Astrocyte of the cerebellum (primary cell): Measurements from ENCODE around the gene ZMYM4.

ENCODE experiments used
- DNase-seq: peaks from one replicate; pipeline ENCODE4 v3.0.0-alpha.2; 2011; ENCODE audit warnings: low read depth
- H3K4me3 ChIP-seq: 2 replicates; pipeline ENCODE4 v1.5.1; 2011; ENCODE audit warnings: mild to moderate bottlenecking, low read depth, low read length, moderate library complexity
- in situ Hi-C: cut with HindIII; loops from 2 replicates; pipeline ENCODE4 v1.10.0; 2017; ENCODE audit warnings: low sequenced_read_pairs
- TF ChIP-seq, protein P1 (sequence below): IDR thresholded peaks from 2 replicates; pipeline ENCODE4 v1.5.1; 2012; ENCODE audit warnings: low read length, low read depth, moderate library complexity, mild to moderate bottlenecking; ENCODE audit errors: missing control alignments

ZMYM4 gene

DNA sequence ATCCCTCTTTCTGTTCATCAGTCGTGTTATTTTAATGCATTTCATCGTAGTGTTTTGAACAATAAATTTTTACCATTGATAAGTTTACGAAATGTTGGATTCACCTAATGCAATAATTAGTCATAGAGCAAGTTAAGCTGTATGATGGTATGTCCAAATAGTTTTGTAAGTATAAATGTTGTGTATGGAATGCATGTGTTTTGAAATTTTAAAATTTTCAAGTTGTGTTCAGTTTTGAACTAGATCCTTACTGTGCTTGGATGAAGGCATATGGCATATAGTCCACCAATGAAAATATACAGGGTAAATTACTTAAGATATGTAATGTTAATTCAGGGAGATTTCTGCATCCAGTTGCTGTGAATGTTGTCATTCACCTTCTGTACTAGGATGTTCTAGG is 2.3 kb downstream of the ZMYM4 start:
- no peak for DNase-seq
- in situ Hi-C loops, result loop anchor here (5.0 kb wide), 1 partner anchor 89 kb away; no protein-coding TSS in a partner anchor
- H3K4me3 ChIP-seq, result no peak overlapping the region
- TF ChIP-seq, protein P1, sequence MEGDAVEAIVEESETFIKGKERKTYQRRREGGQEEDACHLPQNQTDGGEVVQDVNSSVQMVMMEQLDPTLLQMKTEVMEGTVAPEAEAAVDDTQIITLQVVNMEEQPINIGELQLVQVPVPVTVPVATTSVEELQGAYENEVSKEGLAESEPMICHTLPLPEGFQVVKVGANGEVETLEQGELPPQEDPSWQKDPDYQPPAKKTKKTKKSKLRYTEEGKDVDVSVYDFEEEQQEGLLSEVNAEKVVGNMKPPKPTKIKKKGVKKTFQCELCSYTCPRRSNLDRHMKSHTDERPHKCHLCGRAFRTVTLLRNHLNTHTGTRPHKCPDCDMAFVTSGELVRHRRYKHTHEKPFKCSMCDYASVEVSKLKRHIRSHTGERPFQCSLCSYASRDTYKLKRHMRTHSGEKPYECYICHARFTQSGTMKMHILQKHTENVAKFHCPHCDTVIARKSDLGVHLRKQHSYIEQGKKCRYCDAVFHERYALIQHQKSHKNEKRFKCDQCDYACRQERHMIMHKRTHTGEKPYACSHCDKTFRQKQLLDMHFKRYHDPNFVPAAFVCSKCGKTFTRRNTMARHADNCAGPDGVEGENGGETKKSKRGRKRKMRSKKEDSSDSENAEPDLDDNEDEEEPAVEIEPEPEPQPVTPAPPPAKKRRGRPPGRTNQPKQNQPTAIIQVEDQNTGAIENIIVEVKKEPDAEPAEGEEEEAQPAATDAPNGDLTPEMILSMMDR, result no peak

DNA sequence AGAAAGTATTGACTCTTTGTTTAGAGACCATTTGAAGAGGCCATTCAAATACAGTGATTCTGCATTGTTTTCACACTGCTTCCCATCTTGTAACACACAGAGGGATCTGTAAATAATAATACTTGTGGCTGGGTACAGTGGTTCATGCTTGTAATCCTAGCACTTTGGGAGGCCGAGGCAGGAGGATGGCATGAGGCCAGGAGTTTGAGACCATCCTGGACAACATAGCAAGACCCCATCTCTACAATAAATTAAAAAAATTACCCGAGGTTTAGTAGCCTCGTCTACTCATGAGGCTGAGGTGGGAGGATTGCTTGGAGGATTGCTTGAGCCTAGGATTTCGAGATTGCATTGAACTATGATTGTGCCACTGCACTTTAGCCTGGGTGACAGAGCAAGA is 5.7 kb downstream of the ZMYM4 start:
- H3K4me3 ChIP-seq, result no peak overlapping the region
- DNase-seq, result no peak
- in situ Hi-C loops, result loop anchor here (5.0 kb wide), 1 partner anchor 92 kb away; no protein-coding TSS in a partner anchor
- TF ChIP-seq, protein P1, result no peak

DNA sequence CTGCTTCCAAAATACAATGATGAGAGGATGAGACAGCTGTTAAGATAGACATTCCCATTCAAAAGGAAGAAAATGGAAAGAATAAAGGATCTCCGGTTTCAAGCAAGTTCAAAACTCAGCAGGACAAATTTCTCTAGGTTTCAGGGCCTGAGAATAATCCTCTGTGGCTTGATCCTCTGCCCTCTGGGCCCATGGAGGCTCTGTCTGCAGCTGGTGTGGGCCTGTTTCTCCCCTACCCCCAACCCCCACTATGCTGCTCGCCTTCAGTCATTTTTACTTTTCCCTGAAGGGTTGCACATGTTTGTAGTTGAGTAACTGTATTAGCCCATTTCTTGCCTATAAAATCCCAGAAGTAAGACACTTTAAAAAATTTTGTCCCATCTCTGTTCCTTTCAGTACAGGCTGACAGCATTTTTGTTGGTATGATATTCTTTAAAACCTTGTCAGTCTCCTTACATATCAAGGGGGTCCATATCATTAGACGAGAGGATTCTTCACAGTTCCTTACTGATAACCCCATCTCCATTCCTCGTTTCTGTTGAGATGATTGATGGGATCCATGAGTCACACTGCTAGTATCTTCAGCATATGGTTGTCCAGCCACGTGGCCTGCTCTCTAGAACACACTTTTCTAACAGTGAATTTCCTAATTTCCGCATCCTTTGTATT is 10.5 kb downstream of the ZMYM4 start:
- in situ Hi-C loops, result no loop called here
- TF ChIP-seq, protein P1, result no peak
- no peak for DNase-seq
- H3K4me3 ChIP-seq, result no peak overlapping the region

DNA sequence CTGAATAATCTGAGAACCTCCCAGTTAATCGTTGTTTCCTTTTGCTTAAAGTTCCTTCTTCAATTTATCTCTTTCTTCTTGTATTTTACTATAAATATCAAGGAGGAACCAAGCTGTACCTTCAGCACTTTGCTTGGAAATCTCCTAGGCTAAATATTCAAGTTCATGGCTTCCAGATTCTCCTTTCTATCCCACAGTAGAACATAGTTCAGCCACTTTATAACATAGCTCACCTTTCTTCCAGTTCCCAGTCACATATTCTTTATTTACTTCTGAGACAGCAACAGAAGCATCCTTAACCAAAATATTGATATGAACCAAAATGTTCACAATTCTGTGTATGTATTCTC is 11.0 kb downstream of the ZMYM4 start:
- in situ Hi-C loops, result no loop called here
- TF ChIP-seq, protein P1, result no peak
- DNase-seq, result no peak
- H3K4me3 ChIP-seq, result no peak overlapping the region

DNA sequence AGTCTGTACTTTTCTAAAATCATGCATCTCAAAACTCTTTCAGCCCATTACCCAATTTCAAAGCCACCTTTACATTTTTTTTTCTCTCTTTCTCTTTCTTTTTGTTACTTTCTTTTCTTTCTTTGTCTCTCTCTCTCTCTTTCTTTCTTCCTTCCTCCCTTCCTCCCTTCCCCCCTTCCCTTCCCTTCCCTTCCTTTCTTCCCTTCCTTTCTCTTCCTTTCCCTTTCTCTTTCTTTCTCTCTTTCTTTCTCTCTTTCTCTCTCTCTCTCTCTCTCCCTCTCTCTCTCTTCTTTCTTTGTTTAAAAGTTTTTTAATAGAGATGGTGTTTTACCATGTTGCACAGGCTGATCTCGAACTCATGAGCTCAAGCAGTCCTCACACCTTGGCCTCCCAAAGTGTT is 11.5 kb downstream of the ZMYM4 start:
- TF ChIP-seq, protein P1, result no peak
- no peak overlapping the region for H3K4me3 ChIP-seq
- no peak for DNase-seq
- in situ Hi-C loops, result no loop called here

DNA sequence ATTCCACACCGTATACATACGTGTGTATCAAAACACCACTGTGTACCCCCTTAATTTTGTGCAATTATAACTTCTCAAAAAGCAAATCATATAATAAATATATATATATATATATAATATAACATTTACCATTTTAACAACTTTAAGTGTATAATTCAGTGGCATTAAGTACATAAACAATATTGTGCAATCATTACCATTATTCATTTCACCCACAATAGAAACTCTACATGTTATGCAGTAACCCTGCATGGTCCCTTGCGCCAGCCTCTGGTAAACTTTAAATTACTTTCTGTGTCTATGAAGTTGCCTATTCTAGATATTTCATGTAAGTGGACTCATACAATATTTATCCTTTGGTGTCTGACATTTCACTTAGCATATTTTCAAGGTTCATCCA is 13.1 kb downstream of the ZMYM4 start:
- DNase-seq, result no peak
- no peak overlapping the region for H3K4me3 ChIP-seq
- in situ Hi-C loops, result no loop called here
- TF ChIP-seq, protein P1, result no peak

DNA sequence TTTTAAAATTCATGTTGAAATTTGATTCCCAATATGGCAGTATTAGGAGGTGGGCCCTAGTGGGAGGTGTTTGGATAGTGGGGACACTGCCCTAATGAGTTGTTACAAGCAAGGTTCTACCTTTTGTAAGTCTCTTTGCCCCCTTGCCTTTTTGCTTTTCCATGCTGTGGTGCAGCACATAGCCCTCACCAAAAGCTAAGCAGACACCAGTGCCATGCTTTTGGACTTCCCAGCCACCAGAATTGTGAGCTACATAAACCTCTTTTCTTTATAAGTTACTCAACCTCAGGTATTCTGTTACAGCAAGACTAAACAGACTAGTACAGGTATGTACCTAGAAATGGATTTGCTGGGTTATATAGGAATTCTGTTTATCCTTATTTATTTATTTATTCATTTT is 13.7 kb downstream of the ZMYM4 start:
- DNase-seq, result no peak
- in situ Hi-C loops, result no loop called here
- H3K4me3 ChIP-seq, result no peak overlapping the region
- TF ChIP-seq, protein P1, result no peak
